ENCODE results near the gene TBX18. TPM values are rescaled to one million over a fixed set of nuclear protein-coding genes. Genes with fewer than 3 reads are reported as not detected.

Gene TBX18
- total and polyA plus RNA-seq, 9 of the 15 experiments (the other 6 are each of a cell fraction or from before 2014, with no cell fraction given), result 4.0 to 36.1 (median 20.7) TPM

DNA sequence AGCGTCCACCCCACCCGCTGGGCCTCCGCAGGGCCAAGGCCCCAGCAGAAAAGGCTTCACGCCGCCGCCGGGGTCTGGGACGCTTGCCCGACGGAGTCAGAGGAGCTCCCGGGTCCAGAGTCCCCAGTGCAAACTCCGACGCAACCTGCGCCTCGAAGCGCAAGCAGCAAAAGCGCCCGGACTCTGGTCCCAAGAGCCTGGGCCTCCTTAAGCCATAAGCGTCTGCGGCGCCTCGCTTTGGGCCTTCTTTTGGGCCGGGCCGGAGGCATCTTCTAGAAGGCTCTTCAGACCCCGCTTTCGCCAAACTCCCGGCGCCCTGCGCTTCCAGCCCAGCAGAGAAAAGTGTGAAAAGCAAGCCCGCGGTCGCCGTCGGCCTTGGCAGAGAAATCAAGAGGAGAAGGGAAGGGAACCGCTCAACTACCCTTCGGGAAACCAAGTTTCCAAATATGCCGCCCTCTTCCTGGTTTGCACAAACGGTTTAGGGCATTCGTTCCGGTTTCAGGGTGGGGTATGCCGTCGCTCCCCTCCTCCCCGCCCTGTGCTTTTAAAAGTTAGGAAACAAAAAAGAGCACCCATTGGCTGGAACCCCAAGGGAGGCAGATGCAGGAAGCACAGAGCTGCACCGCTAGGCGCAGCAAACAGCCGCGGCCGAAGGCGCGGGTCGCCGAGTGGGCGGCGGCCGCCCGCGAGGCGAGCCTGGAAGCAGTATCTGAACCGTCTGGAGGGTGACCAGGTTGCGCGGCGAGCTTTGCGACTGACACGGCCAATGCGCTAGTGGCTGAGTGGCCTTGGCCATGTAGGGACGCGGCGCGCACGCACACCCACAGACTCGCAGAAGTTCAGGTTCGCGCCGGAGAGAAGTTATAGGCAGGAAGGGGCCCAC, 1.2 kb downstream of the TBX18 start (continued):
- TF ChIP-seq, protein P1, sequence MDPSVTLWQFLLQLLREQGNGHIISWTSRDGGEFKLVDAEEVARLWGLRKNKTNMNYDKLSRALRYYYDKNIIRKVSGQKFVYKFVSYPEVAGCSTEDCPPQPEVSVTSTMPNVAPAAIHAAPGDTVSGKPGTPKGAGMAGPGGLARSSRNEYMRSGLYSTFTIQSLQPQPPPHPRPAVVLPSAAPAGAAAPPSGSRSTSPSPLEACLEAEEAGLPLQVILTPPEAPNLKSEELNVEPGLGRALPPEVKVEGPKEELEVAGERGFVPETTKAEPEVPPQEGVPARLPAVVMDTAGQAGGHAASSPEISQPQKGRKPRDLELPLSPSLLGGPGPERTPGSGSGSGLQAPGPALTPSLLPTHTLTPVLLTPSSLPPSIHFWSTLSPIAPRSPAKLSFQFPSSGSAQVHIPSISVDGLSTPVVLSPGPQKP (CRISPR knock-in tag; IDR thresholded peaks at IDR 0.05), result no peak
- TF ChIP-seq NR2F6 (CRISPR knock-in tag; IDR thresholded peaks at IDR 0.05), result no peak
- TF ChIP-seq, protein P2, sequence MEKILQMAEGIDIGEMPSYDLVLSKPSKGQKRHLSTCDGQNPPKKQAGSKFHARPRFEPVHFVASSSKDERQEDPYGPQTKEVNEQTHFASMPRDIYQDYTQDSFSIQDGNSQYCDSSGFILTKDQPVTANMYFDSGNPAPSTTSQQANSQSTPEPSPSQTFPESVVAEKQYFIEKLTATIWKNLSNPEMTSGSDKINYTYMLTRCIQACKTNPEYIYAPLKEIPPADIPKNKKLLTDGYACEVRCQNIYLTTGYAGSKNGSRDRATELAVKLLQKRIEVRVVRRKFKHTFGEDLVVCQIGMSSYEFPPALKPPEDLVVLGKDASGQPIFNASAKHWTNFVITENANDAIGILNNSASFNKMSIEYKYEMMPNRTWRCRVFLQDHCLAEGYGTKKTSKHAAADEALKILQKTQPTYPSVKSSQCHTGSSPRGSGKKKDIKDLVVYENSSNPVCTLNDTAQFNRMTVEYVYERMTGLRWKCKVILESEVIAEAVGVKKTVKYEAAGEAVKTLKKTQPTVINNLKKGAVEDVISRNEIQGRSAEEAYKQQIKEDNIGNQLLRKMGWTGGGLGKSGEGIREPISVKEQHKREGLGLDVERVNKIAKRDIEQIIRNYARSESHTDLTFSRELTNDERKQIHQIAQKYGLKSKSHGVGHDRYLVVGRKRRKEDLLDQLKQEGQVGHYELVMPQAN (IDR thresholded peaks at IDR 0.05; ENCODE audit: borderline replicate concordance), result no peak
- TF ChIP-seq, protein P3, sequence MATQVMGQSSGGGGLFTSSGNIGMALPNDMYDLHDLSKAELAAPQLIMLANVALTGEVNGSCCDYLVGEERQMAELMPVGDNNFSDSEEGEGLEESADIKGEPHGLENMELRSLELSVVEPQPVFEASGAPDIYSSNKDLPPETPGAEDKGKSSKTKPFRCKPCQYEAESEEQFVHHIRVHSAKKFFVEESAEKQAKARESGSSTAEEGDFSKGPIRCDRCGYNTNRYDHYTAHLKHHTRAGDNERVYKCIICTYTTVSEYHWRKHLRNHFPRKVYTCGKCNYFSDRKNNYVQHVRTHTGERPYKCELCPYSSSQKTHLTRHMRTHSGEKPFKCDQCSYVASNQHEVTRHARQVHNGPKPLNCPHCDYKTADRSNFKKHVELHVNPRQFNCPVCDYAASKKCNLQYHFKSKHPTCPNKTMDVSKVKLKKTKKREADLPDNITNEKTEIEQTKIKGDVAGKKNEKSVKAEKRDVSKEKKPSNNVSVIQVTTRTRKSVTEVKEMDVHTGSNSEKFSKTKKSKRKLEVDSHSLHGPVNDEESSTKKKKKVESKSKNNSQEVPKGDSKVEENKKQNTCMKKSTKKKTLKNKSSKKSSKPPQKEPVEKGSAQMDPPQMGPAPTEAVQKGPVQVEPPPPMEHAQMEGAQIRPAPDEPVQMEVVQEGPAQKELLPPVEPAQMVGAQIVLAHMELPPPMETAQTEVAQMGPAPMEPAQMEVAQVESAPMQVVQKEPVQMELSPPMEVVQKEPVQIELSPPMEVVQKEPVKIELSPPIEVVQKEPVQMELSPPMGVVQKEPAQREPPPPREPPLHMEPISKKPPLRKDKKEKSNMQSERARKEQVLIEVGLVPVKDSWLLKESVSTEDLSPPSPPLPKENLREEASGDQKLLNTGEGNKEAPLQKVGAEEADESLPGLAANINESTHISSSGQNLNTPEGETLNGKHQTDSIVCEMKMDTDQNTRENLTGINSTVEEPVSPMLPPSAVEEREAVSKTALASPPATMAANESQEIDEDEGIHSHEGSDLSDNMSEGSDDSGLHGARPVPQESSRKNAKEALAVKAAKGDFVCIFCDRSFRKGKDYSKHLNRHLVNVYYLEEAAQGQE (IDR thresholded peaks at IDR 0.05; ENCODE audit: borderline replicate concordance), result no peak
- TF ChIP-seq, protein P3 (CRISPR knock-in tag; IDR thresholded peaks at IDR 0.05; ENCODE audit: low read depth), result peak; percentile 73; the same call in 1 of the 2 replicates
- no peak for TF ChIP-seq EZH2 (IDR thresholded peaks at IDR 0.05; ENCODE audit: borderline replicate concordance, low read depth, low read length)
- TF ChIP-seq NUFIP1 (IDR thresholded peaks at IDR 0.05; ENCODE audit: partially characterized antibody), result no peak
- peak; percentile 66 for TF ChIP-seq RBM22 (IDR thresholded peaks at IDR 0.05; ENCODE audit: low read depth, low read length, poor library complexity, severe bottlenecking)
- no peak for TF ChIP-seq PHF20 (IDR thresholded peaks at IDR 0.05; ENCODE audit: partially characterized antibody)
- TF ChIP-seq ZC3H8 (IDR thresholded peaks at IDR 0.05), result no peak
